Erythroblast (primary cell): Measurements from ENCODE around the gene DCAF16.
A peak's percentile ranks its signal among the peaks of the same experiment; 100 is the strongest.

ENCODE experiments used
- DNase-seq, 2 experiments: peaks; one replicate each; lab custom pipeline; 2025; lab: John Stamatoyannopoulos, UW
- GATA1 ChIP-seq: IDR thresholded peaks from 2 replicates; pipeline ENCODE4 v1.6.1; 2011; ENCODE audit warnings: low read depth, mild to moderate bottlenecking, control low read depth, low read length, moderate library complexity
- POLR2A ChIP-seq: IDR thresholded peaks from 2 replicates; pipeline ENCODE4 v1.6.1; 2011; ENCODE audit warnings: mild to moderate bottlenecking, low read length

The DCAF16 gene

GRCh38 chr4:17770845-17771244, 39.7 kb downstream of the DCAF16 start:
- no peak for TF ChIP-seq GATA1
- TF ChIP-seq POLR2A: no peak
- DNase-seq: no peak

GRCh38 chr4:17769406-17770174, 41.0 kb downstream of the DCAF16 start:
- no peak for DNase-seq
- TF ChIP-seq POLR2A: no peak

- no peak for TF ChIP-seq POLR2A
- no peak for TF ChIP-seq GATA1
- no peak for DNase-seq
Observed at GRCh38 chr4:17766826-17767458, 43.6 kb downstream of the DCAF16 start.

GRCh38 chr4:17765514-17766286, 44.9 kb downstream of the DCAF16 start:
- TF ChIP-seq GATA1 (no peak), POLR2A (no peak)
- DNase-seq: no peak

- DNase-seq: no peak
- TF ChIP-seq POLR2A (no peak), GATA1 (no peak)
Observed at GRCh38 chr4:17763931-17764330, 46.6 kb downstream of the DCAF16 start.

- TF ChIP-seq POLR2A: no peak
- TF ChIP-seq GATA1: no peak
- DNase-seq: no peak
Observed at GRCh38 chr4:17763416-17763815, 47.1 kb downstream of the DCAF16 start.

- peak; percentile 10 to 26 for DNase-seq
- TF ChIP-seq POLR2A (no peak), GATA1 (no peak)
Observed at GRCh38 chr4:17762726-17763125, 47.8 kb downstream of the DCAF16 start.

GRCh38 chr4:17761062-17761461, 49.5 kb downstream of the DCAF16 start:
- TF ChIP-seq GATA1 (no peak), POLR2A (no peak)
- DNase-seq: no peak

- no peak for DNase-seq
- TF ChIP-seq GATA1 (no peak), POLR2A (no peak)
Observed at GRCh38 chr4:17760626-17761025, 49.9 kb downstream of the DCAF16 start.

GRCh38 chr4:17758485-17758884, 52.1 kb downstream of the DCAF16 start:
- no peak for DNase-seq
- TF ChIP-seq POLR2A: no peak
- TF ChIP-seq GATA1: no peak

- TF ChIP-seq GATA1: no peak
- no peak for TF ChIP-seq POLR2A
- no peak for DNase-seq
Observed at GRCh38 chr4:17757621-17758020, 52.9 kb downstream of the DCAF16 start.

- TF ChIP-seq GATA1: no peak
- TF ChIP-seq POLR2A: no peak
- no peak for DNase-seq
Observed at GRCh38 chr4:17753646-17754045, 56.9 kb downstream of the DCAF16 start.
